SK-N-MC (cell line): ENCODE data around the gene RNU1-3.
"Not testable (repeated sequence)": the region's sequence is repeated elsewhere in the genome, so short reads cannot be mapped to it uniquely, and the experiment has no call there.

Experiments
- EZH2 ChIP-seq: fragments of 200-600 bp; sonication (generic); IDR thresholded peaks from one replicate; pipeline ENCODE4 v1.6.1; 2017; ENCODE audit warnings: antibody characterized with exemption
- POLR2AphosphoS5 ChIP-seq: IDR thresholded peaks from 2 replicates; pipeline ENCODE4 v1.6.1; 2012; ENCODE audit warnings: mild to moderate bottlenecking, low read depth, low read length, borderline replicate concordance

DNA sequence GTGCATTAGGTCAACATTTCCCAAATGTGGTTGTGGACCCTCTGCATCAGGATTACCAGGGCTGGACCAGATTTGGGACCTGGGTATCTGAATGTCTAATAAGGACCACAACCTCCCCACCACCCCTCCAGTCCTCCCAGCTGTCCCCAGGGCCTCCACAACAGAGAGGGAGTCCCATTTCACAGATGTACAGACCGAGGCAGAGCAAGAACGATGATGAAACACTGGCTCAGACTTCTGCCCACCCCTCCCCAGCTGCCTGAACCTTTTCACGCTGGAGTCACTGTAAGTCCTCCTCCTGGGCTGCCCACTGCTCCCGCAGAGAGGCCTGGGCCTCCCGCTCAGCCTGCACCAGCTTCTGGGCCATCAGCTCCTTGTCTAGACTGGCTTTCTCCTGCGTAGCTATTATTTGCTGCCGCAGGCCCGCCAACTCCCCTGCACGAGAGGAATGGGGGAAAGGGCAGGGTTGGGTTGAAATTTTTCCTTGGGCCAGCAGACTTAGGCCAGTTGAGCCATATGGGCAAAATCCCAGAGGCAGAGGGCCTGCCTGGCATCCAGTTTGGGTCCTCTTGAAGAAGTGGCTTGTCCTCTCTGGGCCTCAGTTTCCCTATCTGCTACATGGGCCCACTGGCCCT lies 45.0 kb downstream of the RNU1-3 start:
- not testable (repeated sequence) for TF ChIP-seq EZH2, POLR2AphosphoS5
